Colonic mucosa (tissue), 4 donors: ENCODE measurements around the gene ZNF699. TPM values are rescaled to one million over a fixed set of nuclear protein-coding genes. Genes with fewer than 3 reads are reported as not detected.

Source experiments
- DNase-seq: peaks from one replicate; pipeline ENCODE4 v3.0.0-alpha.2; 2020
- H3K27ac ChIP-seq: fragments of 200-600 bp; one replicate; pipeline ENCODE4 v1.8.0; 2021
- H3K27me3 ChIP-seq: fragments of 200-600 bp; one replicate; pipeline ENCODE4 v1.8.0; 2021
- H3K36me3 ChIP-seq: fragments of 200-600 bp; one replicate; pipeline ENCODE4 v1.8.0; 2021
- H3K4me1 ChIP-seq: fragments of 200-600 bp; one replicate; pipeline ENCODE4 v1.8.0; 2021; ENCODE audit warnings: mild to moderate bottlenecking
- H3K4me3 ChIP-seq: fragments of 200-600 bp; one replicate; pipeline ENCODE4 v1.8.0; 2021
- H3K9ac ChIP-seq, 2 donors: one replicate each; pipeline ENCODE4 v1.7.0; 2013; ENCODE audit warnings: control low read depth in 2 of 2, low read depth in 2 of 2, low read length in 2 of 2
- H3K9me3 ChIP-seq: fragments of 200-600 bp; one replicate; pipeline ENCODE4 v1.8.0; 2021
- CTCF ChIP-seq: fragments of 200-600 bp; IDR thresholded peaks from one replicate; pipeline ENCODE4 v1.8.0; 2022; ENCODE audit warnings: antibody characterized with exemption, mild to moderate bottlenecking
- intact Hi-C: fragments of 100-400 bp; cut with DNase I; formaldehyde crosslinking; loops from one replicate; pipeline ENCODE4 v1.14.1; 2022
- total RNA-seq, 2 donors: library from RNA; stranded (reverse); fragmentation: NEBNext Ultra II Directional in 1 of 2; extraction: Animal tissue kit (Norgen Biotek cat#: 25700) in 1 of 2; gene quantifications; one replicate each; pipeline ENCODE4 v1.2.1, GENCODE V29; 2021
- donor health status: healthy.
- donor health status: DM: no; HTN: no; CAD: no.
- donor health status: DM: no; HTN: no; CAD: no.

ZNF699 gene
- total RNA-seq, 2 donors from 2014 or later, result 3.1 to 4.1 TPM

GRCh38 chr19:9348253-9348652, 38.6 kb upstream of the ZNF699 start:
- H3K27me3 ChIP-seq, result no peaks in the 10 kb centered on the region
- H3K4me1 ChIP-seq, result no peaks in the 10 kb centered on the region
- no peaks in the 10 kb centered on the region for H3K36me3 ChIP-seq
- H3K27ac ChIP-seq, result no peak overlapping the region
- intact Hi-C loops, result no loop called here
- no peak overlapping the region for H3K4me3 ChIP-seq
- no peak for TF ChIP-seq CTCF
- H3K9ac ChIP-seq, result no peak overlapping the region
- DNase-seq, result no peak
- H3K9me3 ChIP-seq, result peaks cover 9% of the 10 kb centered on the region

GRCh38 chr19:9345005-9345404, 35.4 kb upstream of the ZNF699 start:
- TF ChIP-seq CTCF, result no peak
- no peak for DNase-seq
- Histone ChIP-seq H3K9ac (no peak overlapping the region), H3K9me3 (peaks cover 9% of the 10 kb centered on the region), H3K4me3 (no peak overlapping the region), H3K4me1 (no peaks in the 10 kb centered on the region), H3K27me3 (no peaks in the 10 kb centered on the region), H3K27ac (no peak overlapping the region), H3K36me3 (no peaks in the 10 kb centered on the region)
- intact Hi-C loops, result no loop called here

DNA sequence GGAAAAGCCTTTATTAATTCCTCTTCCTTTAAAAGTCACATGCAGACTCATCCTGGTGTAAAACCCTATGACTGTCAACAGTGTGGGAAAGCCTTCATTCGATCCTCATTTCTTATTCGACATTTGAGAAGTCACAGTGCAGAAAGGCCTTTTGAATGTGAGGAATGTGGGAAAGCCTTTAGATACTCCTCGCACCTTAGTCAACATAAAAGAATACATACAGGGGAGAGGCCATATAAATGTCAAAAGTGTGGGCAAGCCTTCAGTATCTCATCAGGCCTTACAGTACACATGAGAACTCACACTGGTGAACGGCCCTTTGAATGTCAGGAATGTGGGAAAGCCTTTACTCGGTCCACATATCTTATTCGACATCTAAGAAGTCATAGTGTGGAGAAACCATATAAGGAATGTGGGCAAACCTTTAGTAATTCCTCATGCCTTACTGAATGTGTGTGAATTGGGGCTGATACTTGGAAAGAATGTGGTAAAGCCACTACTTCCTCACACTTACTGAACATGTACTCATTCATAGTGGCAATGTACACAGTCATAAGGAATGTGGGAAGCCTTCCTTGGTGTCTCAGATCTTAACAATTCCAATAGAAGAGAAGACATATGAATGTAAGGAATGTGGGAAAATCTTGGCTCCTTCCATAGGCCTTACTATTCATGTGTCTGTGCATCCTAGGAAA, 33.1 kb upstream of the ZNF699 start:
- H3K27me3 ChIP-seq, result no peaks in the 10 kb centered on the region
- intact Hi-C loops, result no loop called here
- no peak for TF ChIP-seq CTCF
- H3K4me1 ChIP-seq, result no peaks in the 10 kb centered on the region
- no peak overlapping the region for H3K27ac ChIP-seq
- H3K9ac ChIP-seq, result no peak overlapping the region
- peaks cover 4% of the 10 kb centered on the region for H3K36me3 ChIP-seq
- no peak for DNase-seq
- no peak overlapping the region for H3K4me3 ChIP-seq
- peaks cover 9% of the 10 kb centered on the region for H3K9me3 ChIP-seq

GRCh38 chr19:9329999-9330398, 20.4 kb upstream of the ZNF699 start:
- intact Hi-C loops, result loop anchor here (10.0 kb wide), 1 partner anchor 105 kb away; the partner anchor contains the start of gene ZNF266

GRCh38 chr19:9324584-9324962, 14.9 kb upstream of the ZNF699 start:
- Histone ChIP-seq H3K4me3 (peak overlapping the region; percentile 82), H3K27ac (peak overlapping the region; percentile 84), H3K27me3 (no peaks in the 10 kb centered on the region), H3K9ac (peak overlapping the region; percentile 61 to 67), H3K9me3 (no peaks in the 10 kb centered on the region), H3K4me1 (no peaks in the 10 kb centered on the region), H3K36me3 (no peaks in the 10 kb centered on the region)
- no peak for TF ChIP-seq CTCF
- no peak for DNase-seq
- intact Hi-C loops, result loop anchor here (10.0 kb wide), 1 partner anchor 110 kb away; the partner anchor contains the start of gene ZNF266

More at GRCh38 chr19:9329999-9330398, 20.4 kb upstream of the ZNF699 start:
- DNase-seq, result no peak
- TF ChIP-seq CTCF, result no peak
- no peak overlapping the region for H3K4me3 ChIP-seq
- no peak overlapping the region for H3K9ac ChIP-seq
- no peaks in the 10 kb centered on the region for H3K9me3 ChIP-seq
- H3K4me1 ChIP-seq, result no peaks in the 10 kb centered on the region
- H3K27ac ChIP-seq, result no peak overlapping the region
- no peaks in the 10 kb centered on the region for H3K36me3 ChIP-seq
- H3K27me3 ChIP-seq, result no peaks in the 10 kb centered on the region
